KOPT-K1 (cell line): ENCODE results near the gene CEACAM16.

Experiments used
- H3K27ac ChIP-seq: fragments of 200-600 bp; sonication (generic); 2 replicates; pipeline ENCODE4 v1.5.1; 2016; ENCODE audit warnings: antibody characterized with exemption, mild to moderate bottlenecking, low read depth, low read length; ENCODE audit not compliant: poor library complexity, severe bottlenecking
- H3K36me3 ChIP-seq: fragments of 200-600 bp; sonication (generic); 2 replicates; pipeline ENCODE4 v1.5.1; 2017; ENCODE audit warnings: antibody characterized with exemption, mild to moderate bottlenecking, low read length, moderate library complexity; ENCODE audit not compliant: insufficient read depth
- H3K9me3 ChIP-seq: fragments of 200-600 bp; sonication (generic); 2 replicates; pipeline ENCODE4 v1.5.1; 2017; ENCODE audit warnings: antibody characterized with exemption, low read length, mild to moderate bottlenecking; ENCODE audit not compliant: insufficient read depth, poor library complexity, severe bottlenecking

Gene CEACAM16

DNA sequence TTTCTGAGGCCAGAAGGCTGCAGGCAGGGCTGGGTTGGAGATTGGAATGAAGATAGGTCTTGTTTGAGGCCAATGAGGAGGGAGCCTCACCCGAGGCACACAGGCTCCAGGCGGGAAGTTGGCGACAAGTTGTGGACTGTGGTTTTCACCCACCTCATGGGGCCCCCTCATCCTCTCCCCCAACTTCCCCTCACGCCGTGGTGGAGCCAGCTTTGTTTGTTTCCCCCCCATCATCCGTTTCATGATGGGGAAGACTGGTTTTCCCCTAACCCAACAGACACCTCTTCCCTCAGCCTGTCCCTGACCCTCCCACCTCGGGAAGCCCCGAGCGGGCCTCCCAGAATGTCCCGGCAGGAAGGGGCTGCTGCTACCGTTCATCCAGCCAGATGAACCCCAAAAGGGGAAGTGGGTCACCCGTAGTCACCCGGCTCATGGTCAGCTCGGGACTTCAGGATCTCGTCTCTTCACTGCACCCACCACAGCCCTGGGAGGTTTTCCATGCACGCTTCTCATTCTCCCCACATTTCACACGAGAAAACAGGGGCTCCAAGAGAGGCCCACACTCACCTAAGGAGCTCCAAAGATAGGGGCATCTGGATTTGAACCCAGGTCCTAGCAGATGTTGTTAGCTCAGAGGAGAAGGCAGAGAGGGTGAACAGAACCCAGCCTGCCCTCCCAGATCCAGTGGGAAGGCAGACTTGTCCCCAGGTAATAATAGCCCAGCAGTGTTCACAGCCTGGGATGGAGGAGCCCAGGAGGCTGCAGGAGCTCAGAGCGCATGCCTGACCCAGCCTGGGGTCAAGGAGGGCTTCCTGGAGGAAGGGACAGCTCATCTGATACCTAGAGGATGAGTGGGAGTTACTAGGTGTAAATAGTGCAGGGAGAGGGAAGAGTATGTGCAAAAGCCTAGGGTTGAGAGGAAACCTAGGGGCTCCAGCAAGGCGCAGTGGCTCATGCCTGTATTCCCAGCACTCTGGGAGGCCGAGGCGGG is 23.5 kb downstream of the CEACAM16 start:
- Histone ChIP-seq H3K36me3 (no peaks in the 10 kb centered on the region), H3K27ac (no peak overlapping the region)

DNA sequence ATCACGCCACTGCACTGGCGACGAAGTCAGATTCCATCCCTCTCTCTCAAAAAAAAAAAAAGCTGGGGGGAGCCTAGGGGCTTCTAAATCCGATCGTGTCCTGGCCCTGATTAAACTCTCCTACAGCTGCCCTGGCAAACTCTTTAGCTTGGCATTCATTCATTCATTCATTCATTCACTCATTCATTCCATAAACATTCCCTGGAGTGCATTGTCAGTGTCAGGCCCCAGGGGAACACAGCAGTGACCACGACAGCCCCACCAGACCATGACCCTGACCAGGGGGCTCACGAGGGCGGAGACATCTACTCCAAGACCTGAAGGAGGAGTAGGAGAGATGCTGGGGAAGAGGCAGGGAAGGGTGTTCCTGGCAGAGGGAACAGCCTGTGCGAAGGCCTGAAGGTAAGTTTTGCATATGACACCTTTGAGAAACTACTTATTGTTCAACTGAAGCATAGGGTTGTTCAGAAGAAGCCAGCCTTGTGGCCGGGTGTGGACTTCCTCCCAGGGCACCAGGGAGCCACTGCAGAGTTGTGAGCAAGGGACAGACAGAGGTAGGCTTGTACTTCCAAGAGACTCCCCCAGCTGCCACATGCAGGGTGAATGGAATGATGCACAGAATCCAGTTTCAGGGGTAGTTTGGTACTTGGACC is 24.5 kb downstream of the CEACAM16 start:
- H3K9me3 ChIP-seq: no peaks in the 10 kb centered on the region
- H3K36me3 ChIP-seq: no peaks in the 10 kb centered on the region
- H3K27ac ChIP-seq: no peak overlapping the region

More for the DNA sequence above, 23.5 kb downstream of the CEACAM16 start:
- no peaks in the 10 kb centered on the region for H3K9me3 ChIP-seq

DNA sequence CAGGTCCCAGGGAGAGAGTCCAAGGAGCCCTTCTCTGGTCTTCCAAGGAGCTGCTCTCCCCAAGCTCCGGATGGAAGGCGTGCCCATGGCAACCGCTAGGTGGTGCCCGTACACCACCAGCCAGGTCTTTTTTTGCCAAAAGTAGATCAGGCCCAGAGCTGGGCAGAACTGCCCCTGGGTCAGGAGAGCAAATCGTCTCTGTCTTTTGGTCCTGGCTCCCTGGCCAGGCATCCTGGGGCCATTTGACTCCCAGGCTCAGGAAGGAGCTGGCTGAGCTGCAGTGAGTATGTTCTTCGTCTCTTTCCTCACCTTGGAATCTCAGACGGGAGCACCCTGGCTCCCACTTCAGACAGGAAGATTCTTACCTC is 25.0 kb downstream of the CEACAM16 start:
- H3K9me3 ChIP-seq: no peaks in the 10 kb centered on the region
- no peak overlapping the region for H3K27ac ChIP-seq
- H3K36me3 ChIP-seq: no peaks in the 10 kb centered on the region

DNA sequence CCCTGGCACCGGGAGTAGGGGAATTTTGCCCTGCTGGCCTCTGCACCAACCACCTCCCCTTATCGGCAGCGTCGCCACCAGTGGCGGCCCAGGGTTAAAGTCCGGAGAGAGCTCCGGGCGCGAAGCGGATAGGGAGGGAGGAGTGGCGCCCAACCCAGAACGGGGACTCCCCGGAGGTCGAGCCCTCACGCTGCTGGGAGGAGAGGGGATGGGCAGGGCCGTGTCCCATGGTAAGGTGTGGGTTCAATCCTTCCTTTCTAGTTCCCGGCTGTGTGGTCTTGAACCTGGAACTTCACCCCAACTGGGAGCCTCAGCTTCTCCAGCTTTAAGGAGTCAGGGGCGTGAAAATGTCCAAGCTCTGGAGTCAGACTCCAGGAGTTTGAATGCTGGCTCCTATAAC is 26.3 kb downstream of the CEACAM16 start:
- Histone ChIP-seq H3K36me3 (no peaks in the 10 kb centered on the region), H3K27ac (no peak overlapping the region), H3K9me3 (no peaks in the 10 kb centered on the region)

DNA sequence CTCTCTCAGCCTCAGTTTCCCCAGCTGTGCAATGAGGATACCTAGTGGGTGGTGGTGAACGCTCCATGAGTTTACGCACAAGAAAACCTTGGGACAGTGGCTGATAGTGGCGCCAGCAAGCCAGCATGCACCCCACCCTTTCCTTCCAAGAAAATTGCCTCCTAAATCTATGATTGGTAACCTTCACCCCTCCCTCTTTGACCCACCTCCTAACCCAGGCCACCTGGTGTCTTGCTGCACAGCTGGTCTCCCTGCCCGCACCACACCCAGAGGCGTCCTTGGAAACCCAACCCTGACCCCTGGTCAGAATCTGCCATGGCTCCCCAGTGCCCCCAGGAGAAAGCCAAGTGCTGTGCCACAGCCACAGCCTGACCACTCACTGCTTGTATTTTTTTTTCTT is 26.7 kb downstream of the CEACAM16 start:
- H3K27ac ChIP-seq: no peak overlapping the region
- H3K9me3 ChIP-seq: no peaks in the 10 kb centered on the region
- no peaks in the 10 kb centered on the region for H3K36me3 ChIP-seq

DNA sequence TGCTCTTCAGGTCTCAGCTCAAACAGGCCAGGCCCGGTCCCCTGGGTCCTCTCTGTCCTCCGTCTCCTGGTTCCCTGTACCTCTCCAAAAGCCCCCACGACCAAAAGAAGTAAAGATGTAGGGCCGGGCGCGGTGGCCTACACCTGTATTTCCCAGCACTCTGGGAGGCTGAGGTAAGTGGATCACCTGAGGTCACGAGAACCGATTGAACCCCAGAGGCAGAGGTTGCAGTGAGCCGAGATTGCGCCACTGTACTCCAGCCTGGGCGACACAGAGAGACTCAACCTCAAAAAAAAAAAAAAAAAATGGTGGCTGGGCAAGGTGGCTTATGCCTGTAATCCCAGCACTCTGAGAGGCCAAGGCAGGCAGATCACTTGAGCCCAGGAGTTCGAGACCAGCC is 27.5 kb downstream of the CEACAM16 start:
- no peaks in the 10 kb centered on the region for H3K36me3 ChIP-seq
- no peak overlapping the region for H3K27ac ChIP-seq
- no peaks in the 10 kb centered on the region for H3K9me3 ChIP-seq

DNA sequence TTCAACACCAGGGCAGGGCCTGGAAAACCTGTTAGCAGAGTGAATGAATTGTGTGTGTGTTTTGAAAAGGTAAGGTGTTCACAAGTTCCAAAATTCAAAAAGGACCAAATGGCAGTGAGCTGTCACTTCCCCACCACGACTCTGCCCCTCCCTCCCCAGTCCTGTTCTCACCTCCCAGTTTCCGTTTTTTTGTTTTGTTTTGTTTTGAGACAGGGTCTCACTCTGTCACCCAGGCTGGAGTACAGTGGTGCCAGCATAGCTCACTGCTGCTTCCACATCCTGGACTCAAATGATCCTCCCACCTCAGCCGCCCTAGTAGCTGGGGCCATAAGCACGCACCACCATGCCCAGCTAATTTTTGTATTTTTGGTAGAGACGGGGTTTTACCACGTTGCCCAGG is 29.2 kb downstream of the CEACAM16 start:
- H3K9me3 ChIP-seq: no peaks in the 10 kb centered on the region
- H3K36me3 ChIP-seq: no peaks in the 10 kb centered on the region
- no peak overlapping the region for H3K27ac ChIP-seq

DNA sequence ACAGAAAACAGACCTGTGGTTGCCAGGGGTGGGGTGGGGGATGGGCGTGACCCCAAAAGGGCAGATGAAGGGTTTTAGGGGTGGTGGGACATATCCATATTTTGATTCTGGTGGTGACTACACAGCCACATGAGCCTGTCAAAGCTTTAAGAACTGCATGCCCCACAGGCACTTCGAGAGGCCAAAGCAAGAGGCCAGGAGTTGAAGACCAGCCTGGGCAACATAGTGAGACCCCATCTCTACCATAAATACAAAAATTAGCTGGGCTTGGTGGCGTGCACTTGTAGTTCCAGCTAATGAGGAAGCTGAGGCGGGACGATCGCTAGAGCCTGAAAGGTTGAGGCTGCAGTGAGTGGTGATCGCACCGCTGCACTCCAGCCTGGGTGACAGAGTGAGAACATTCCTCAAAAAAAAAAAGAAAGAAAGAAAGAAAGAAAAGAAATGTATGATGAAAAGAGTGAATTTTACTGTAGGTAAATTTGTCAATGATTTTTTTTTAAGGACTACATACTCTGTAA is 30.6 kb downstream of the CEACAM16 start:
- no peaks in the 10 kb centered on the region for H3K36me3 ChIP-seq
- H3K27ac ChIP-seq: no peak overlapping the region

DNA sequence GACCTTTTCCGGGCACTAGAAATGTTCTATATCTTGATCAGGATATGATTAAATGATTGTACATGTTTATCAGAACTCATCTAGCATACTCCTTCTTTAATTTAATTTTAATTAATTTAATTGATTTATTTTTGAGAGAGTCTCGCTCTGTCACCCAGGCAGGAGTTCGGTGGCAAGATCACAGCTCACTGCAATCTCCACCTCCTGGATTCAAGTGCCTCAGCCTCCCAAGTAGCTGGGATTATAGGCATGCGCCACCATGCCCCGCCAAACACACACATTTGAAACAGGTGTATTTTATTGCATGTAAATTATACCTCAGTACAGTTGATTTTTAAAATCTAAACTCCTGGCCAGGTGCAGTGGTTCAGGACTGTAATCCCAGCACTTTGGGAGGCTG is 32.1 kb downstream of the CEACAM16 start:
- Histone ChIP-seq H3K27ac (no peak overlapping the region), H3K9me3 (no peaks in the 10 kb centered on the region), H3K36me3 (no peaks in the 10 kb centered on the region)

More for the DNA sequence above, 30.6 kb downstream of the CEACAM16 start:
- H3K9me3 ChIP-seq: no peaks in the 10 kb centered on the region

DNA sequence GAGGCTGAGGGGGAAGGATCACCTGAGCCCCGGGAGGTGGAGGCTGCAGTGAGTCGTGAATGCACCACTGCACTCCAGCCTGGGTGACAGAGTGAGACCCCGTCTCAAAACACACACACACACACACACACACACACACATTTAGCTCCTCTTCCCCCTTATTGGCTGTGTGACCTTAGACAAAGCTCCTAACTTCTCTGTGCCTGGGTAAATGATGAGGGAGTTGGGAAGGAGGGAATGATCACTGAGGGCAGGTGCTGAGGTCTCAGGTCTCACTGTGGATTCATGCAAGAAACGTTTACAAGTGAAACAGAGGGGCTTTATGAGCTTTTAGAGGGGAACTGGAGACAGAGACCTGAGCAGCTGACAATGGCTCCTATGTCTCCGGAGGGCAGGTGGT is 32.7 kb downstream of the CEACAM16 start:
- no peaks in the 10 kb centered on the region for H3K9me3 ChIP-seq
- H3K27ac ChIP-seq: no peak overlapping the region
- H3K36me3 ChIP-seq: no peaks in the 10 kb centered on the region

DNA sequence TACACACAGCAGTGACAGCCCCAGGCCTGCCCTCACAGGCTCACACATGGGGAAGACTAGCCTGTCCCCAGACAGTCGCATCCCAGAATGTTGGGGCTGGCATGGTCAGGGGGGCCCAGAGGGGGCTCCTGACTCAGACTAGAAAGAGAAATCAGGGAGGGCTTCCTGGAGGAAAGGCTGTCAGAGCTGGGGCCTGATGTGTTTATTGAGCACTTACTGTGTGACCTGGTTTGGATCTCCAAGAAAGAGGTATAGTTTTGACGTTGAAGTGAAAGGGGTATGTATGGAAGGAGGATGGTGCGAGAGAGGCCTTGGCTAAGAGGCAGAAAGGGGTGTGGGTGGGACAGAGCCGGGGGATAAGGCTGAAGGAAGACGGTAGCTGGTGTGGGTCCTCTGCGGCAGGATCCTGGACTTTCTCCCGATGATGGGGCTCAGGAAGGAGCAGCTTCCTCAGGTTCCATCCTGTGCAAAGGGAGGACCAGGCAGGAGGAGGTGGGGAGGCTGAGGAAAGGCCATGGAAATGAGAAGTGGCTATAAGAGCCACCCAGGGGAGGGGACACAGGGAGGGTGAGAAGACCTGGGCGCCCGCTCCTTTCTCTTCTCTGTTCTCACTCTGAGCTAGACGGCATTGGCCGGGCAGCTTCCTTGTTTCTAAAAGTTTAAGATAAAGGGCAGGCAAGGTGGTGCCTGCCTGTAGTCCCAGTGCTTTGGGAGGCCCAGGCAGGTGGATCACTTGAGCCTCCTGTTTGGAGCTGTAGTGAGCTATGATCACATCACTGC is 33.5 kb downstream of the CEACAM16 start:
- H3K27ac ChIP-seq: no peak overlapping the region
- no peaks in the 10 kb centered on the region for H3K36me3 ChIP-seq
- H3K9me3 ChIP-seq: no peaks in the 10 kb centered on the region

DNA sequence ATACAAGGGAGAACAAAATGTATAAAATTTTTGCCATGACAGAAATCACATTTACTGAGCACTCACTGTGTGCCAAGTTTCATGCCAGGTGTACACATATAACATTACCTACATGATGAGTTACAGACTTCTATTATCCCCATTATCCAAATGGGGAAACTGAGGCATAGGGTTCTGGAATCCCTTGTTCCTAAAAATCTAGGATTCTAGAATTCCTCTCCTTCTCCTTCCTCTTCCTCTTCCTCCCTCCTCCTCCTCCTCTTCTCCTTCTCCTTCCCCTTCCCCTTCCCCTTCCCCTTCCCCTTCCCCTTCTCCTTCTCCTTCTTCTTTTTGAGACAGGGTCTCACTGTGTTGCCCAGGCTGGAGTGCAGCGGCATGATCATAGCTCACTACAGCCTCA is 35.4 kb downstream of the CEACAM16 start:
- Histone ChIP-seq H3K36me3 (no peaks in the 10 kb centered on the region), H3K9me3 (no peaks in the 10 kb centered on the region), H3K27ac (no peak overlapping the region)

DNA sequence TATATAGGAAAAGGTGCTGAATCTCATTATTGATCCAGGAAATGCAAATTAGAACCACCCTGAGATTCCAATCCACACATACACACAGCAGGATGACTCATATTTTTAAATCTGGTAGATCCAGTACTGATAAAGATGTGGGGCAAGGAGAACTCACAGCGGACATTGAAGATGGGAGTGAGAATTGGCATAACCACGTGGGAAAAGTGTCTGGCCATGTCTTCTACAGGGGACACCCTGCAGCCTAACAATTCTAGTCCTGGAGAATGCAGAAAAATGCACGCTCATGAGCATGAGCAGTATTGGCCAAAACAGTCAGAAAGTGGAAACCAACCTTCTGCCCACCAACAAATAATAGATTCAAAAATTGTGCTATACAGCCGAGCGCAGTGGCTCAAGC is 36.1 kb downstream of the CEACAM16 start:
- H3K36me3 ChIP-seq: no peaks in the 10 kb centered on the region
- no peak overlapping the region for H3K27ac ChIP-seq
- H3K9me3 ChIP-seq: no peaks in the 10 kb centered on the region

DNA sequence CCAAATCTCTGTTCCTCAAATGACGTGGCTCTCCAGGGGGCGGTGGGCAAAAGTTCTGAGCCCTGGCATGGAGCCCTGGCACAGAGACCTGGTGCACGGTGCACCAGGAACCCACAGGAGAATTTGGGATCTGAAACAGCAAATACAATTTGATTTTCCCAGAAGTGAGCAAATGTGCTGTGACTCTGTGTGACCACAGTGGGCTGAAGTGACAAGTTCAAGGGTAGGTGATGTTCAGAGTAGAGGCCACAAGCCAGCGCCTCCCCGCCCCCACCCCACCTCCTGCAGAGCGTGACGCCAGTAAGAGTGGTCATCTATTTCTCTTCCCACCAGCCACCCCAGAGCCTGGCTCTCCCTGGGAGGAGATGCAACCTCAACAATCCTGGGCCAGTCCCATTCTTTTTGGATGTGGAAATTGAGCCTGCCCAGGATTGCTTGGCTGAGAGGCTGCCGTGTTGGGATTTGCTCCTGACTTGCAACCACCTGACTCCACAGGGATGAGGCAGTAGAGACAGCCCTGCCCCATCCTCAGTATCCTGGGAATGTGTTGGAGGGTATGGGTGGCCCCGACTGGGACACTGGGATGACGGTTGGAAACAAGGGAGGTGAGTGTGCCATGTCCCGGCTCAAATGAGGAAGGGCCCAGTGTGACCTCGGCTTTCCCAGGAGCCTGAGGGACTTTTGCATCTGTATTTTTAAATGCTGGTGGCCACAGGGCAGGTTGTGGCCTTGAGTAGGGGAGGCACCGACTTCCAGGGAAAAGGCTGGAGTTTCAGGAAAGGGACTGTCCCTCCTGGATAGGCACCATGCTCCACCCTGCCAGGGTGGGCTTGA is 38.5 kb downstream of the CEACAM16 start:
- H3K27ac ChIP-seq: no peak overlapping the region
- no peaks in the 10 kb centered on the region for H3K36me3 ChIP-seq

More for the DNA sequence above, 38.5 kb downstream of the CEACAM16 start:
- H3K9me3 ChIP-seq: no peaks in the 10 kb centered on the region
